Brain microvascular endothelial cell (primary cell): ENCODE measurements around the gene SGCD.
"Not testable (repeated sequence)": the region's sequence is repeated elsewhere in the genome, so short reads cannot be mapped to it uniquely, and the experiment has no call there.

Source experiments
- DNase-seq: peaks from one replicate; pipeline ENCODE4 v3.0.0-alpha.2; 2020
- H3K27ac ChIP-seq: fragments of 250-450 bp; sonication (Bioruptor Pico); 2 replicates; pipeline ENCODE4 v1.5.1; 2020; ENCODE audit warnings: mild to moderate bottlenecking, moderate library complexity
- H3K27me3 ChIP-seq: fragments of 250-450 bp; sonication (Bioruptor Pico); replicated peaks from 2 replicates; pipeline ENCODE4 v1.5.1; 2020; ENCODE audit warnings: mild to moderate bottlenecking
- H3K36me3 ChIP-seq: fragments of 250-450 bp; sonication (Bioruptor Pico); replicated peaks from 2 replicates; pipeline ENCODE4 v1.5.1; 2020; ENCODE audit warnings: mild to moderate bottlenecking
- H3K4me3 ChIP-seq: 2 replicates; pipeline ENCODE4 v1.5.1; 2011; ENCODE audit warnings: low read depth, mild to moderate bottlenecking, control low read depth, low read length, moderate library complexity
- in situ Hi-C: cut with HindIII; loops from 2 replicates; pipeline ENCODE4 v1.10.0; 2017; ENCODE audit warnings: low sequenced_read_pairs, low pct_ligation_motif_present
- TF ChIP-seq, protein P1 (sequence below): IDR thresholded peaks from 2 replicates; pipeline ENCODE4 v1.5.1; 2011; ENCODE audit warnings: low read depth, mild to moderate bottlenecking, moderate library complexity, low read length, control low read depth, inconsistent platforms; ENCODE audit errors: missing control alignments

Gene SGCD

DNA sequence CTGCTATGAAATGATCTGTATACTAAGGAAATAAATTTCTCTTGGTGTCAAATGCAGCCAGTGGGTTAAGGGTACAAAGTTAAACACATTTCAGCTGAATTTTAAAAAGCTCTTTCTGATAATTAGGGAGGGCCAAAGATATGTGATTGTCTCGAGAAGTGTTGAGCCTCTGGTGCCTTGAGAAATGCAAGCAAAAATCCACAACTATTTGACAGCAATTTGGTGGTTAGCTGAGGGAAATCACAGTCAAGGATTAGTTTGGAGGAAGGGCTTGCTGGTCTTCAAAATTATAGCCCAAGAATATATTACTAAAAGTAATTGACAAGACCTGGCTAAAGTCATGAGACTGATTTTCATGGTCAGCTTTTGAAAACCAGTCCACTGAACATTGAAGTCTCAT, 267.4 kb downstream of the SGCD start:
- Histone ChIP-seq H3K27ac (no peak overlapping the region), H3K4me3 (no peak overlapping the region), H3K36me3 (no peaks in the 10 kb centered on the region), H3K27me3 (no peaks in the 10 kb centered on the region)
- no peak for DNase-seq
- in situ Hi-C loops, result no loop called here
- TF ChIP-seq, protein P1, sequence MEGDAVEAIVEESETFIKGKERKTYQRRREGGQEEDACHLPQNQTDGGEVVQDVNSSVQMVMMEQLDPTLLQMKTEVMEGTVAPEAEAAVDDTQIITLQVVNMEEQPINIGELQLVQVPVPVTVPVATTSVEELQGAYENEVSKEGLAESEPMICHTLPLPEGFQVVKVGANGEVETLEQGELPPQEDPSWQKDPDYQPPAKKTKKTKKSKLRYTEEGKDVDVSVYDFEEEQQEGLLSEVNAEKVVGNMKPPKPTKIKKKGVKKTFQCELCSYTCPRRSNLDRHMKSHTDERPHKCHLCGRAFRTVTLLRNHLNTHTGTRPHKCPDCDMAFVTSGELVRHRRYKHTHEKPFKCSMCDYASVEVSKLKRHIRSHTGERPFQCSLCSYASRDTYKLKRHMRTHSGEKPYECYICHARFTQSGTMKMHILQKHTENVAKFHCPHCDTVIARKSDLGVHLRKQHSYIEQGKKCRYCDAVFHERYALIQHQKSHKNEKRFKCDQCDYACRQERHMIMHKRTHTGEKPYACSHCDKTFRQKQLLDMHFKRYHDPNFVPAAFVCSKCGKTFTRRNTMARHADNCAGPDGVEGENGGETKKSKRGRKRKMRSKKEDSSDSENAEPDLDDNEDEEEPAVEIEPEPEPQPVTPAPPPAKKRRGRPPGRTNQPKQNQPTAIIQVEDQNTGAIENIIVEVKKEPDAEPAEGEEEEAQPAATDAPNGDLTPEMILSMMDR, result no peak

DNA sequence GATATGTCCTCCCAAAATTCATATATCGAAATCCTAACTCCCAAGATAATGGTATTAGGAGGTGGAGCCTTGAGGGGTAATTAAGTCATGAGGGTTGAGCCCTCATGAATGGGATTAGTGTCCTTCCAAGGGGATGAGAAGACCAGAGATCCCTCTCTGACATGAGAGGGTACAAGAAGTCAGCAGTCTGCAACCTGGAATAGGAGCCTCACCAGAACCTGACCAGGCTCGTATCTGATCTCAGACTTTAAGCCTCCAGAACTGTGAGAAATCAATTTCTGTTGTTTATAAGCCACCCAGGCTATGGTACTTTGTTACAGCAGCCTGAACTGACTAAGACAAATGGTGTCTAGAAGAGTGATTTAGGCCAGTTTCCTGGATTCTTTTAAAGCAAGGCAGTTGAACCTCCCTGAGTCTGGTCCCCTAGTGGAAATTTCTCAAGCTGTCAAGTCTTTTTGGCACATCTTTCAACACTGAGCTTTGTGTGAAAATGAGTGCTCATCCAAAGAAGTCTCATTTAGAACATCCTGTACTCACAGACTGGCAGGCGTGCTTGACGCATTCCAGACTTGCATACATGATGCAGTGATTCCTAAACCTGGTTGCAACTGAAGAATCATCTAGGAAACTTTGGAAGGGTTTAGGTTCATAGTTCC, 268.3 kb downstream of the SGCD start:
- no peak for DNase-seq
- no peaks in the 10 kb centered on the region for H3K36me3 ChIP-seq
- no peak overlapping the region for H3K27ac ChIP-seq
- in situ Hi-C loops, result no loop called here
- no peak overlapping the region for H3K4me3 ChIP-seq
- TF ChIP-seq, protein P1, result no peak
- H3K27me3 ChIP-seq, result no peaks in the 10 kb centered on the region

DNA sequence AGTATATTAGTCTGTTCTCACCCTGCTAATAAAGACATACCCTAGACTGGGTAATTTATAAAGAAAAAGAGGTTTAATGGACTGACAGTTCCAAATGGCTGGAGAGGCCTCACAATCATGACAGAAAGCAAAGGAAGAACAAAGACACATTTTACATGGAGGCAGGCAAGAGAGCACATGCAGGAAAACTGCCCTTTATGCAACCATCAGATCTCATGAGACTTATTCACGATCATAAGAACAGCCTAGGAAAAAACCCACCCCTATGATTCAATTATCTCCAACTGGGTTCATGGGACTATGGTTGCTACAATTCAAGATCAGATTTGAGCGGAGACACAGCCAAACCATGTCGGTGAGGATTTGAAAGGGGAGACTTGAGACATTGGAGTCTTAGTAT, 270.3 kb downstream of the SGCD start:
- no peak for DNase-seq
- H3K4me3 ChIP-seq, result no peak overlapping the region
- in situ Hi-C loops, result no loop called here
- no peak overlapping the region for H3K27ac ChIP-seq
- TF ChIP-seq, protein P1, result no peak
- no peaks in the 10 kb centered on the region for H3K27me3 ChIP-seq
- H3K36me3 ChIP-seq, result no peaks in the 10 kb centered on the region

DNA sequence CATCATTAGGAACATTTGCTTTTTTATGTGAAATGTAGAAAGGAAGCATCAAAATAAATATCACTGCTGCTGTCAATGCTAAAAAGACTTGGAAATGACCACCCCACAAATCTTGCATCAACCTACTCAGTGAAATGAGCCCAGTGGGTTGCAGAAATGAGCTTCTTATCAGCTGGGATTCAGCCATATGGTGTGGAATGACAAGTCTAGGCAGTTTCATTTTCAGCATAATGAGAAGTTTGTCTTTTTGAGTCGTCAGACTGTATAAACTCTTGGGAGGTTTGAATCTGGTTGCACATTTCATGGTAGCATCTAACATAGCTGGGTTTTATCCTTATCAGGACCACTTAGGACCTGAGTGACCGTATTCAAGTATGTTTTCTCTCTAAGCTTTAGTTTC, 272.0 kb downstream of the SGCD start:
- in situ Hi-C loops, result no loop called here
- TF ChIP-seq, protein P1, result no peak
- H3K27me3 ChIP-seq, result no peaks in the 10 kb centered on the region
- no peaks in the 10 kb centered on the region for H3K36me3 ChIP-seq
- no peak overlapping the region for H3K4me3 ChIP-seq
- no peak overlapping the region for H3K27ac ChIP-seq
- DNase-seq, result no peak

DNA sequence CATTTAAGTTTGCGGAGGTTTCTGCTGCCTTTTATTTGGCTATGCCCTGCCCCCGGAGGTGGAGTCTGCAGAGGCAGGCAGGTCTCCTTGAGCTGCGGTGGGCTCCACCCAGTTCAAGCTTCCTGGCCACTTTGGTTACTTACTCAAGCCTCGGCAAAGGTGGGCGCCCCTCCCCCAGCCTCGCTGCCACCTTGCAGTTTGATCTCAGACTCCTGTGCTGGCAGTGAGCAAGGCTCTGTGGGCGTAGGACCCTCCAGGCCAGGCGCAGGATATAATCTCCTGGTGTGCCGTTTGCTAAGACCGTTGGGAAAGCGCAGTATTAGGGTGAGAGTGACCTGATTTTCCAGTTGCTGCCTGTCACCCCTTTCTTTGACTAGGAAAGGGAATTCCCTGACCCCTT, 283.6 kb downstream of the SGCD start:
- in situ Hi-C loops, H3K27ac ChIP-seq, H3K27me3 ChIP-seq, H3K36me3 ChIP-seq, DNase-seq, H3K4me3 ChIP-seq: not testable (repeated sequence)

DNA sequence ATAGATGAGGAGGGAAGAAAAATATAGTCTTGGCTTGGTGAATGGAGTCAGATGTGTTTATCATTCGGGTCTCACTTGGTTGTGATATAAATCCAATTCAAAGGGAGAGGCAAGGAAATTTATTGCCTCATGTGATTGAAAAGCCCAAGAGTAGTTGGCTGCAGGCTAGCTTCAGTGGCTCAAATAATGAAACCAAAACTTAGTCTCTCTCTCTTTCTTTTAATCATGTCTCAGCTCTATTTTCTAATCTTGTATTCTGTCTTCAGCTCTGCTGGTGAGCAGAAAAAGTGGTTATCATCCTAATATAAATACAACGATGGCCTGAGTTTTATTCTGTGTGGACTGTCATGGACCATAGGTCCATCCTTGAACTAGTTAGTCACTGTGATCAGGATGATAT, 288.9 kb downstream of the SGCD start:
- Histone ChIP-seq H3K4me3 (no peak overlapping the region), H3K27me3 (no peaks in the 10 kb centered on the region), H3K27ac (no peak overlapping the region), H3K36me3 (no peaks in the 10 kb centered on the region)
- TF ChIP-seq, protein P1, result no peak
- in situ Hi-C loops, result no loop called here
- DNase-seq, result no peak
